Measurements from ENCODE around the gene SLC35A5. TPM values are rescaled to one million over a fixed set of nuclear protein-coding genes. Genes with fewer than 3 reads are reported as not detected.

SLC35A5 gene
- total and polyA plus RNA-seq, 2 of the 8 experiments (the other 6 are each of a cell fraction or from before 2014, with no cell fraction given) = 36.5 to 38.6 TPM

DNA sequence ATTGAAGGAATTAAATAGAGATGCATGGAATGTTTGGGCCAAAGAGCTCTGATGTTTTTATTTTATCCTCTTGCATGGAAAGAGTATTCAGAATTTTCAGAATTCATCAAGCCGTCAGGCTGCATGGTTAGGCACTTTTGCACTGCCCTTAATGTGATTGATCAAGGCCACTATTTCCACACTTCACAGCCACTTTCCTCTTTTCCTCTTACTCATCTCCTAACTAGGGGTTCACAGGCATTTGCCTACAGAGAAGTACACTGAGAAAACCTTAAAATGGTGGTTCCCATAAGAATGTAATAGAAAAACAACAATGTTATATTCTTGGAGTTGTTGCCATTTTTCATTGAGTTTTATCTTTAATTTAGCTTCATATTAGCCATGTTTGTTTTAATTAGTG is 10.9 kb downstream of the SLC35A5 start:
- peaks cover 0 to 59% (median 17%) of the 10 kb centered on the region in 4 experiments; a peak in 6 of 8 replicates for H3K36me3 ChIP-seq (ENCODE audit: control insufficient read depth in 2 of 4, insufficient read depth in 4 of 4, low read length in 3 of 4)
- H3K79me1 ChIP-seq (ENCODE audit: low read depth, low read length) = no peaks in the 10 kb centered on the region; the same call in 1 of the 2 replicates
- H3K18ac ChIP-seq (ENCODE audit: extremely low read depth, low read length) = no peak overlapping the region
- H3K9ac ChIP-seq (replicated peaks in 1 of 4; ENCODE audit: extremely low read depth in 1 of 4, low read depth in 3 of 4, low read length in 3 of 4) = no peak overlapping the region
- no peak overlapping the region for H4K91ac ChIP-seq (replicated peaks; ENCODE audit: insufficient read length, low read length)
- H4K8ac ChIP-seq (ENCODE audit: extremely low read depth, insufficient read depth, low read length) = no peak overlapping the region
- no peak overlapping the region for H2BK20ac ChIP-seq (ENCODE audit: low read length)
- no peak overlapping the region for H3K4ac ChIP-seq (replicated peaks; ENCODE audit: insufficient read length, low read depth, low read length)
- H3K9me3 ChIP-seq (ENCODE audit: insufficient read depth in 2 of 2, low read depth in 1 of 2, low read length in 1 of 2) = no peaks in the 10 kb centered on the region
- H2BK15ac ChIP-seq (ENCODE audit: low read length) = no peak overlapping the region
- H4K5ac ChIP-seq (ENCODE audit: insufficient read length, low read depth, low read length) = no peak overlapping the region
- H4K20me1 ChIP-seq (replicated peaks in 1 of 2; ENCODE audit: control insufficient read depth in 1 of 2, insufficient read depth in 2 of 2, low read length in 2 of 2) = no peaks in the 10 kb centered on the region
- FAIRE-seq = no peak
- no peaks in the 10 kb centered on the region for H3K27me3 ChIP-seq (replicated peaks in 1 of 4; ENCODE audit: control insufficient read depth in 3 of 4, extremely low read depth in 1 of 4, insufficient read depth in 3 of 4, low read length in 3 of 4)
- H2AK5ac ChIP-seq (ENCODE audit: low read depth, low read length) = no peak overlapping the region
- H3K4me1 ChIP-seq (replicated peaks in 1 of 4; ENCODE audit: control insufficient read depth in 3 of 4, insufficient read depth in 4 of 4, low read length in 3 of 4) = no peaks in the 10 kb centered on the region
- DNase-seq (ENCODE audit: low read depth in 1 of 2, low spot score in 2 of 2) = no peak
- no peak overlapping the region for H2BK5ac ChIP-seq (ENCODE audit: low read depth, low read length)
- H3K4me2 ChIP-seq (ENCODE audit: insufficient read depth in 1 of 2, low read depth in 2 of 2, low read length in 2 of 2) = no peak overlapping the region
- TF ChIP-seq CREB1 (IDR thresholded peaks at IDR 0.05) (no peak), CBX5 (IDR thresholded peaks at IDR 0.05; ENCODE audit: low read depth, low read length) (no peak), RNF2 (IDR thresholded peaks at IDR 0.05; ENCODE audit: borderline replicate concordance, low read depth, low read length, missing control alignments, poor library complexity, severe bottlenecking) (no peak), BCL11A (IDR thresholded peaks at IDR 0.05; ENCODE audit: low read depth in 2 of 2, low read length in 2 of 2) (no peak), JUND (IDR thresholded peaks at IDR 0.05; ENCODE audit: low read length) (no peak), RBBP5 (IDR thresholded peaks at IDR 0.05; ENCODE audit: borderline replicate concordance, low read depth, low read length) (no peak), CBX8 (IDR thresholded peaks at IDR 0.05; ENCODE audit: borderline replicate concordance, low read depth, low read length) (no peak), TBP (IDR thresholded peaks at IDR 0.05; ENCODE audit: low read depth, low read length) (no peak), CEBPB (IDR thresholded peaks at IDR 0.05; ENCODE audit: low read depth, low read length) (no peak)
- TF ChIP-seq, protein P1, sequence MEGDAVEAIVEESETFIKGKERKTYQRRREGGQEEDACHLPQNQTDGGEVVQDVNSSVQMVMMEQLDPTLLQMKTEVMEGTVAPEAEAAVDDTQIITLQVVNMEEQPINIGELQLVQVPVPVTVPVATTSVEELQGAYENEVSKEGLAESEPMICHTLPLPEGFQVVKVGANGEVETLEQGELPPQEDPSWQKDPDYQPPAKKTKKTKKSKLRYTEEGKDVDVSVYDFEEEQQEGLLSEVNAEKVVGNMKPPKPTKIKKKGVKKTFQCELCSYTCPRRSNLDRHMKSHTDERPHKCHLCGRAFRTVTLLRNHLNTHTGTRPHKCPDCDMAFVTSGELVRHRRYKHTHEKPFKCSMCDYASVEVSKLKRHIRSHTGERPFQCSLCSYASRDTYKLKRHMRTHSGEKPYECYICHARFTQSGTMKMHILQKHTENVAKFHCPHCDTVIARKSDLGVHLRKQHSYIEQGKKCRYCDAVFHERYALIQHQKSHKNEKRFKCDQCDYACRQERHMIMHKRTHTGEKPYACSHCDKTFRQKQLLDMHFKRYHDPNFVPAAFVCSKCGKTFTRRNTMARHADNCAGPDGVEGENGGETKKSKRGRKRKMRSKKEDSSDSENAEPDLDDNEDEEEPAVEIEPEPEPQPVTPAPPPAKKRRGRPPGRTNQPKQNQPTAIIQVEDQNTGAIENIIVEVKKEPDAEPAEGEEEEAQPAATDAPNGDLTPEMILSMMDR (IDR thresholded peaks at IDR 0.05; ENCODE audit: control extremely low read depth in 1 of 3, insufficient read depth in 1 of 3, low read depth in 1 of 3, low read length in 3 of 3) = no peak
- H3K27ac ChIP-seq (ENCODE audit: low read depth, low read length) = no peak overlapping the region
- no peak overlapping the region for H3K4me3 ChIP-seq (ENCODE audit: extremely low read depth in 1 of 4, insufficient read depth in 2 of 4, low read depth in 3 of 4, low read length in 4 of 4)
- no peak overlapping the region for H2AFZ ChIP-seq (ENCODE audit: low read length)
- H3K56ac ChIP-seq (replicated peaks; ENCODE audit: insufficient read length, low read depth, low read length) = no peak overlapping the region
- WGBS, 2 experiments (ENCODE audit: extremely low coverage in 1 of 2, insufficient coverage in 1 of 2, insufficient read length in 1 of 2, insufficient replicate concordance in 2 of 2, low coverage in 1 of 2, low lambda C conversion rate in 2 of 2, missing lambda C conversion rate in 1 of 2) = 94% methylated on average over 1 of the region's 1 CpG; no CpG with 5 or more reads in 1 of the 2 experiments
- no peak overlapping the region for H2BK120ac ChIP-seq (replicated peaks; ENCODE audit: low read depth, low read length)
- no peaks in the 10 kb centered on the region for H3K23me2 ChIP-seq (ENCODE audit: low read depth, low read length)
- ChIA-PET CTCF (ENCODE audit: partially characterized antibody) (interaction anchor here (2.3 kb wide), 1 partner anchor 9 kb away, joined by 12 read pairs; no protein-coding TSS in a partner anchor), POLR2A (ENCODE audit: partially characterized antibody) (no interaction called here)
- no peak overlapping the region for H3K23ac ChIP-seq (ENCODE audit: insufficient read length)
- H3K79me2 ChIP-seq (ENCODE audit: control insufficient read depth in 1 of 2, insufficient read depth in 2 of 2, low read length in 2 of 2) = no peaks in the 10 kb centered on the region
- no peak overlapping the region for H2BK12ac ChIP-seq (ENCODE audit: low read depth, low read length)
- H3K14ac ChIP-seq (ENCODE audit: insufficient read length) = no peak overlapping the region
